IgD-negative memory B cell (primary cell): ENCODE data around the gene SLFN14. TPM values are rescaled to one million over a fixed set of nuclear protein-coding genes. Genes with fewer than 3 reads are reported as not detected.
"Not testable (repeated sequence)": the region's sequence is repeated elsewhere in the genome, so short reads cannot be mapped to it uniquely, and the experiment has no call there.

Experiments
- H3K27ac Mint-ChIP-seq, 3 donors: one replicate each; pipeline ENCODE4 v1.8.0; 2020 to 2022; ENCODE audit warnings: mild to moderate bottlenecking in 3 of 3, mixed read lengths in 3 of 3, moderate library complexity in 1 of 3
- H3K27me3 Mint-ChIP-seq: one replicate; pipeline ENCODE4 v1.8.0; 2021; ENCODE audit warnings: mixed read lengths
- H3K36me3 Mint-ChIP-seq: one replicate; pipeline ENCODE4 v1.8.0; 2020; ENCODE audit warnings: mild to moderate bottlenecking, mixed read lengths
- H3K4me1 Mint-ChIP-seq, 3 donors: one replicate each; pipeline ENCODE4 v1.8.0; 2020 to 2022; ENCODE audit warnings: mixed read lengths in 3 of 3, mild to moderate bottlenecking in 1 of 3
- H3K4me3 Mint-ChIP-seq, 4 donors: one replicate each; pipeline ENCODE4 v1.8.0; 2020 to 2022; ENCODE audit warnings: mild to moderate bottlenecking in 4 of 4, mixed read lengths in 4 of 4, moderate library complexity in 3 of 4
- H3K9me3 Mint-ChIP-seq, 3 donors: one replicate each; pipeline ENCODE4 v1.8.0; 2020 to 2021; ENCODE audit warnings: mixed read lengths in 3 of 3, mild to moderate bottlenecking in 1 of 3
- polyA plus RNA-seq: library from polyadenylated mRNA; unstranded; fragments of 300-500 nt; fragmentation: Illumina TruSeq; gene quantifications from one replicate; pipeline ENCODE4 v1.2.3, GENCODE V29; 2021

SLFN14 gene
- polyA plus RNA-seq, 1 donor from 2014 or later = not detected

- H3K9me3 Mint-ChIP-seq = no peaks in the 10 kb centered on the region
- peak within 1 kb of the TSS; percentile 93 to 100 (median 100) for H3K4me3 Mint-ChIP-seq
- H3K4me1 Mint-ChIP-seq = peaks cover 16 to 20% (median 19%) of the 10 kb centered on the region in 3 donors
- peak within 1 kb of the TSS; percentile 98 to 99 (median 98) for H3K27ac Mint-ChIP-seq
- H3K27me3 Mint-ChIP-seq = peaks cover under 1% of the 10 kb centered on the region
- H3K36me3 Mint-ChIP-seq = peaks cover 5% of the 10 kb centered on the region
Observed at GRCh38 chr17:35578197-35578928, 17.7 kb upstream of the SLFN14 start, which contains the start of gene PEX12. PEX12 (minus strand) TSS chr17:35578571; CDS start chr17:35578021, 550 bp downstream.

GRCh38 chr17:35577830-35578196 lies 17.2 kb upstream of the SLFN14 start:
- H3K4me3 Mint-ChIP-seq = peak overlapping the region; percentile 93 to 100 (median 100)
- no peaks in the 10 kb centered on the region for H3K9me3 Mint-ChIP-seq
- peaks cover 16 to 20% (median 19%) of the 10 kb centered on the region in 3 donors for H3K4me1 Mint-ChIP-seq
- peak overlapping the region; percentile 98 to 99 (median 98) for H3K27ac Mint-ChIP-seq
- H3K27me3 Mint-ChIP-seq = no peaks in the 10 kb centered on the region
- peaks cover 4% of the 10 kb centered on the region for H3K36me3 Mint-ChIP-seq

GRCh38 chr17:35575759-35576158 lies 15.1 kb upstream of the SLFN14 start:
- H3K4me1 Mint-ChIP-seq = peaks cover 16 to 22% (median 20%) of the 10 kb centered on the region in 3 donors
- H3K36me3 Mint-ChIP-seq = peaks cover 3% of the 10 kb centered on the region
- H3K4me3 Mint-ChIP-seq = peak overlapping the region in 1 of 4 donors; percentile 100
- H3K9me3 Mint-ChIP-seq = no peaks in the 10 kb centered on the region
- no peaks in the 10 kb centered on the region for H3K27me3 Mint-ChIP-seq
- peak overlapping the region in 1 of 3 donors; percentile 36 for H3K27ac Mint-ChIP-seq

GRCh38 chr17:35569405-35569804 lies 8.8 kb upstream of the SLFN14 start:
- Mint-ChIP-seq H3K4me1 (peaks cover 13 to 17% (median 15%) of the 10 kb centered on the region in 3 donors), H3K4me3 (peak overlapping the region; percentile 27 to 74 (median 56)), H3K27me3 (no peaks in the 10 kb centered on the region), H3K27ac (peak overlapping the region in 1 of 3 donors; percentile 39), H3K36me3 (peaks cover 1% of the 10 kb centered on the region), H3K9me3 (no peaks in the 10 kb centered on the region)

GRCh38 chr17:35568561-35568960 lies 7.9 kb upstream of the SLFN14 start:
- no peaks in the 10 kb centered on the region for H3K9me3 Mint-ChIP-seq
- peak overlapping the region; percentile 72 to 99 (median 97) for H3K27ac Mint-ChIP-seq
- peak overlapping the region; percentile 95 to 99 (median 97) for H3K4me3 Mint-ChIP-seq
- peaks cover 1% of the 10 kb centered on the region for H3K36me3 Mint-ChIP-seq
- peaks cover 13 to 17% (median 15%) of the 10 kb centered on the region in 3 donors for H3K4me1 Mint-ChIP-seq
- H3K27me3 Mint-ChIP-seq = peaks cover 2% of the 10 kb centered on the region

DNA sequence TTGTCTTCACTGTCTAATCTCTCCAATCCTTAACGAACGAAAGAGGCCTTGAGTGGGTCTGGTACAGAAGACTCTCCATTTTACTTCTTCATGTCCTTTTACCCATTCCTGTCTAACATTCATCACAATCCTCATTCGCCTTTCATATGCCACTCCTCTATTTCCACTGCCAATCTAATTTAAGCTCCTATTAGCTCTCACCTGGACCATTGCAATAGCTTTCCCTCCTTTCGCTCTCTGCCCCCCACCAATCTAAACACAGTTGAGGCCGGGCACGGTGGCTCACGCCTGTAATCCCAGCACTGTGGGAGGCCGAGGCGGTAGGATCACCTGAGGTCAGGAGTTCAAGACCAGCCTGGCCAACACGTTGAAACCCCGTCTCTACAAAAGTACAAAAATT lies 6.3 kb upstream of the SLFN14 start:
- peak overlapping the region in 1 of 3 donors; percentile 55 for H3K27ac Mint-ChIP-seq
- H3K4me3 Mint-ChIP-seq = peak overlapping the region; percentile 73 to 98 (median 86)
- H3K9me3 Mint-ChIP-seq = no peaks in the 10 kb centered on the region
- H3K36me3 Mint-ChIP-seq = peaks cover 1% of the 10 kb centered on the region
- H3K4me1 Mint-ChIP-seq = peaks cover 13 to 17% (median 15%) of the 10 kb centered on the region in 3 donors
- H3K27me3 Mint-ChIP-seq = peaks cover 2% of the 10 kb centered on the region

GRCh38 chr17:35563181-35563580 lies 2.6 kb upstream of the SLFN14 start:
- H3K27me3 Mint-ChIP-seq = peaks cover 15% of the 10 kb centered on the region
- H3K4me1 Mint-ChIP-seq, H3K9me3 Mint-ChIP-seq, H3K36me3 Mint-ChIP-seq, H3K4me3 Mint-ChIP-seq, H3K27ac Mint-ChIP-seq: not testable (repeated sequence)

GRCh38 chr17:35559495-35560210 lies 966 bp downstream of the SLFN14 start:
- Mint-ChIP-seq H3K4me1 (no peaks in the 10 kb centered on the region), H3K9me3 (no peaks in the 10 kb centered on the region), H3K27me3 (peaks cover 24% of the 10 kb centered on the region), H3K4me3 (no peak overlapping the region), H3K36me3 (no peaks in the 10 kb centered on the region), H3K27ac (no peak overlapping the region)

DNA sequence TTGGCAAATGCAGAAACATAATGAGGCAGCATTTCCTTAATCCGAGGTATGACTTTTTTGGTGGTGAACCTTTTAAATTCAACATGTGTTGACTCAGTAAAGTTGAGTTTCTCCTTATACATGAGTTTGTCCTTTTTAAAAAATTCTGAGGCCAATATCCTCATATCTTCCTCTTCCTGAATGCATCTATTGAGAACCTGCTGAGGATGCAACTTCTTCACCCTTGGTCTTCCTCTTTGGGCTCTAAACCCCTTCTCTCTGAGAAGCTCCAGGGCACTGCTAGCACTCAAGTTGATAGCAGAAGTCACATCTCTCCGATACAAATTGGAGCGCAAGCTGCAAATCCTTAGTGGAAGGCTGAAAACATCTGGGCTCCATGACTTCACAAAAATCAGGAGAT lies 3.3 kb downstream of the SLFN14 start:
- H3K27me3 Mint-ChIP-seq = peaks cover 23% of the 10 kb centered on the region
- H3K36me3 Mint-ChIP-seq = no peaks in the 10 kb centered on the region
- H3K9me3 Mint-ChIP-seq = no peaks in the 10 kb centered on the region
- H3K4me1 Mint-ChIP-seq = no peaks in the 10 kb centered on the region
- no peak overlapping the region for H3K4me3 Mint-ChIP-seq
- H3K27ac Mint-ChIP-seq = no peak overlapping the region

DNA sequence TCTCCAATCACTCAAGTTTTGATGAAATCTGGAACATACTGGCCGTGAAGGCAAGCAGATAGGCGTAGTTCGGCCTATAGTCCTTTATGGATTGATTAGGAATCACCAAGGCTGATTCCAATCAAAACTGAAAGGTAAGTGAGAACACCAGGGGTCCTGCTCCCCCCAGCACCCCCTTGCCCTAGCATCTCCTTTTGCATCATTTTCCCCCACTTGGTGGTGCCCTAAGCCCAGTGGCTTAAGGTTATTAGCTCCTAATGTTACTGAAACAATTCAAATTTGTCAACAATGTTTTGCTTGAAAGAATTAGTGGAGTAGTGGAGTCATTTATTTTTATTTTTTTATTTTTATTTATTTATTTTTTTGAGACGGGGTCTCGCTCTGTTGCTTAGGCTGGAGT lies 4.9 kb downstream of the SLFN14 start:
- no peak overlapping the region for H3K4me3 Mint-ChIP-seq
- peaks cover 23% of the 10 kb centered on the region for H3K27me3 Mint-ChIP-seq
- H3K36me3 Mint-ChIP-seq = no peaks in the 10 kb centered on the region
- H3K9me3 Mint-ChIP-seq = no peaks in the 10 kb centered on the region
- peaks cover 0 to 2% (median 0%) of the 10 kb centered on the region in 3 donors for H3K4me1 Mint-ChIP-seq
- no peak overlapping the region for H3K27ac Mint-ChIP-seq

GRCh38 chr17:35554668-35555067 lies 6.0 kb downstream of the SLFN14 start:
- H3K4me1 Mint-ChIP-seq = peaks cover 0 to 2% (median 0%) of the 10 kb centered on the region in 3 donors
- H3K27ac Mint-ChIP-seq = no peak overlapping the region

DNA sequence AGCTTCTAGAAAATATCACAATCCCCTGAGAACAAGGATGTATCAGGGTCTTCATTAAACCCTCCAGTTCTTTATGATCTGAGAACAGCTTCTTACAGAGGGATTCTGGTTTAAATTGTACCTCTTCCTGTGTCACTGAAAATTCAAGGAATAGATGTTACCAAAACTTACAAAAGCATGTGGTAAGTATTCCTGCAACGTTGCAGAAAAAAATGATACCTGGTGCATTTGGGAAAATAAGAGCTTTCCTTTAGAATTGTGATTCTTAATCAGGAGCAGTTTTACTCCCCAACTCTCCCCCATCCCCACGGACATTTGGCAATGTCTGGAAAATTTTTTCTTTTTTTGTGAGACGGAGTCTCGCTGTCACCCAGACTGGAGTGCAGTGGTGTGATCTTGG lies 7.3 kb downstream of the SLFN14 start:
- H3K36me3 Mint-ChIP-seq = no peaks in the 10 kb centered on the region
- peaks cover 0 to 2% (median 0%) of the 10 kb centered on the region in 3 donors for H3K4me1 Mint-ChIP-seq
- no peak overlapping the region for H3K4me3 Mint-ChIP-seq
- no peak overlapping the region for H3K27ac Mint-ChIP-seq
- H3K9me3 Mint-ChIP-seq = no peaks in the 10 kb centered on the region
- peaks cover 9% of the 10 kb centered on the region for H3K27me3 Mint-ChIP-seq

More at GRCh38 chr17:35554668-35555067, 6.0 kb downstream of the SLFN14 start:
- Mint-ChIP-seq H3K4me3 (no peak overlapping the region), H3K36me3 (no peaks in the 10 kb centered on the region), H3K9me3 (no peaks in the 10 kb centered on the region), H3K27me3 (peaks cover 19% of the 10 kb centered on the region)

- no peak overlapping the region for H3K4me3 Mint-ChIP-seq
- H3K27ac Mint-ChIP-seq = no peak overlapping the region
- H3K9me3 Mint-ChIP-seq = no peaks in the 10 kb centered on the region
- H3K36me3 Mint-ChIP-seq = no peaks in the 10 kb centered on the region
- peaks cover 6 to 8% (median 7%) of the 10 kb centered on the region in 3 donors for H3K4me1 Mint-ChIP-seq
- H3K27me3 Mint-ChIP-seq = no peaks in the 10 kb centered on the region
Observed at GRCh38 chr17:35548978-35549377, 11.6 kb downstream of the SLFN14 start.

GRCh38 chr17:35548208-35548810 lies 12.3 kb downstream of the SLFN14 start:
- H3K36me3 Mint-ChIP-seq = no peaks in the 10 kb centered on the region
- peaks cover 6 to 11% (median 8%) of the 10 kb centered on the region in 3 donors for H3K4me1 Mint-ChIP-seq
- no peak overlapping the region for H3K4me3 Mint-ChIP-seq
- H3K27ac Mint-ChIP-seq = no peak overlapping the region
- no peaks in the 10 kb centered on the region for H3K9me3 Mint-ChIP-seq
- H3K27me3 Mint-ChIP-seq = no peaks in the 10 kb centered on the region

DNA sequence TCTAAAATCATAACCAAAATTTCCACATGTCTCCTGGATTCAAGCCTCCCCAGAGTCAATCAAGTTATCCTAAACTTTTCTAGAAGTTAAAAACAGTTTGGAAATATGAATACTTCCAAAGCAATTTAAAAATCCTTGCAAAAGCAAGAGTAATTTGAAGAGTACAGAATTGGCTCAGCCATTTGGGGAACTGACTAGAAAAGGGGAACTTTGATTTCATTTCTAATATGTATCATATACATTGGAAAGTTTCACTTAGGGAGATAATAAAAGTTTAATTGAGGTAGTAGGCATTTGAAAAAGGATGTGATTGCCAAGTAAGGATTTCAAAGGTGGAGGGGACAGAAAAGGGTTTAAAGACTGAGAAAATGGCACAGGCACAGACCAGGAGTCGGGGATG lies 14.1 kb downstream of the SLFN14 start:
- Mint-ChIP-seq H3K27me3 (no peaks in the 10 kb centered on the region), H3K9me3 (no peaks in the 10 kb centered on the region), H3K27ac (peak overlapping the region in 1 of 3 donors; percentile 11), H3K4me1 (peaks cover 10 to 20% (median 15%) of the 10 kb centered on the region in 3 donors), H3K36me3 (no peaks in the 10 kb centered on the region), H3K4me3 (no peak overlapping the region)
